Uterus (tissue), 4 donors: ENCODE results near the gene ZNF516. TPM values are rescaled to one million over a fixed set of nuclear protein-coding genes. Genes with fewer than 3 reads are reported as not detected.
A peak's percentile ranks its signal among the peaks of the same experiment; 100 is the strongest.

ENCODE experiments used
- DNase-seq, 2 donors: peaks; one replicate each; pipeline ENCODE4 v3.0.0-alpha.2; 2019 to 2020
- H3K27ac ChIP-seq, 2 donors: fragments of 200-600 bp; sonication (generic); 1 replicate in 1 of 2; 2 replicates in 1 of 2; pipeline ENCODE4 v1.5.1; 2016 to 2018
- H3K27me3 ChIP-seq, 2 donors: fragments of 200-600 bp; sonication (generic); one replicate each; pipeline ENCODE4 v1.5.1; 2018 to 2019; ENCODE audit warnings: control low read depth in 1 of 2
- H3K36me3 ChIP-seq, 2 donors: fragments of 200-600 bp; sonication (generic); one replicate each; pipeline ENCODE4 v1.5.1; 2019; ENCODE audit warnings: control low read depth in 1 of 2
- H3K4me1 ChIP-seq, 2 donors: fragments of 200-600 bp; sonication (generic); one replicate each; pipeline ENCODE4 v1.5.1; 2018 to 2019; ENCODE audit warnings: control low read depth in 1 of 2
- H3K4me3 ChIP-seq, 2 donors: fragments of 200-600 bp; sonication (generic); 1 replicate in 1 of 2; 2 replicates in 1 of 2; pipeline ENCODE4 v1.5.1; 2018 to 2019; ENCODE audit warnings: mild to moderate bottlenecking in 1 of 2
- H3K9me3 ChIP-seq, 2 donors: fragments of 200-600 bp; sonication (generic); one replicate each; pipeline ENCODE4 v1.5.1; 2019; ENCODE audit warnings: control low read depth in 1 of 2
- CTCF ChIP-seq, 4 experiments: fragments of 200-600 bp in 2 of 4; fragments of 450-650 bp in 2 of 4; sonication (generic) in 2 of 4; IDR thresholded peaks; one replicate each; pipeline ENCODE4 v1.5.1; 2016 to 2019; ENCODE audit warnings: antibody characterized with exemption in 4 of 4, mild to moderate bottlenecking in 2 of 4, moderate library complexity in 1 of 4
- POLR2A ChIP-seq, 2 donors: fragments of 450-650 bp; IDR thresholded peaks; one replicate each; pipeline ENCODE4 v1.6.1; 2016; ENCODE audit warnings: antibody characterized with exemption in 2 of 2, mild to moderate bottlenecking in 1 of 2, moderate library complexity in 1 of 2
- intact Hi-C: fragments of 100-400 bp; cut with DNase I; formaldehyde crosslinking; loops from one replicate; pipeline ENCODE4 v1.15.1; 2023; ENCODE audit warnings: low total_unique reads
- total RNA-seq, 4 donors: library from RNA; depleted of rRNA in 3 of 4; stranded (reverse); fragments of >200 nt in 3 of 4; gene quantifications; one replicate each; pipeline versions ENCODE4 v1.1.0 to v1.2.4, GENCODE V29; 2014 to 2023
- donor health status: DM: yes; HTN: yes; CAD: no.

Gene ZNF516
- total RNA-seq, 4 donors from 2014 or later: 29.4 to 177 (median 65.7) TPM

DNA sequence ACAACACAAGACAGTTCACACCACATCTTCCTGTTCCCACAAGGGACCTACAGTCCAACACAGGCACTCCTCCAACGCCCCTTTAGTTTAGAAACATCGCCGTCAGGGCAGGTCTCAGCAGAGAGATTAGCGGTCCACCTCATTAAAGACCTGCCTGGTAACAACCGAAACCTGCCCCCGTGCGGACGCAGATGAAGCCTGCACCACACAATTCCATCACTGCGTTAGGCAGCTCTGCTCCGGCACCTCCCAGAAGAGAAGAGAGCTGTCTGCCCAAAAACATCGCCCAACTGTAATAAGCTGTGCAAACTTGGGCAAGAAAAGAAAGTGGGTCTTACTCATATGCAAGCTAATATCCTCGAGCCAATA is 32.7 kb downstream of the ZNF516 start:
- Histone ChIP-seq H3K9me3 (no peaks in the 10 kb centered on the region), H3K36me3 (no peaks in the 10 kb centered on the region), H3K27ac (peak overlapping the region in 1 of 2 donors; percentile 14), H3K4me3 (no peak overlapping the region), H3K27me3 (no peaks in the 10 kb centered on the region), H3K4me1 (peaks cover 15 to 19% of the 10 kb centered on the region in 2 donors)
- TF ChIP-seq POLR2A (IDR thresholded peaks at IDR 0.05): no peak
- peak in 1 of 4 experiments; percentile 24 for TF ChIP-seq CTCF (IDR thresholded peaks at IDR 0.05)
- intact Hi-C loops: no loop called here
- DNase-seq: no peak

GRCh38 chr18:76461692-76462325 is 33.2 kb downstream of the ZNF516 start:
- Histone ChIP-seq H3K9me3 (no peaks in the 10 kb centered on the region), H3K27ac (peak overlapping the region in 1 of 2 donors; percentile 94), H3K4me3 (no peak overlapping the region), H3K36me3 (no peaks in the 10 kb centered on the region), H3K27me3 (no peaks in the 10 kb centered on the region), H3K4me1 (peaks cover 15 to 17% of the 10 kb centered on the region in 2 donors)
- DNase-seq: no peak
- TF ChIP-seq POLR2A (IDR thresholded peaks at IDR 0.05) (no peak), CTCF (IDR thresholded peaks at IDR 0.05) (no peak)
- intact Hi-C loops: no loop called here

GRCh38 chr18:76461148-76461547 is 33.9 kb downstream of the ZNF516 start:
- H3K27ac ChIP-seq: peak overlapping the region; percentile 74 to 94
- intact Hi-C loops: no loop called here

DNA sequence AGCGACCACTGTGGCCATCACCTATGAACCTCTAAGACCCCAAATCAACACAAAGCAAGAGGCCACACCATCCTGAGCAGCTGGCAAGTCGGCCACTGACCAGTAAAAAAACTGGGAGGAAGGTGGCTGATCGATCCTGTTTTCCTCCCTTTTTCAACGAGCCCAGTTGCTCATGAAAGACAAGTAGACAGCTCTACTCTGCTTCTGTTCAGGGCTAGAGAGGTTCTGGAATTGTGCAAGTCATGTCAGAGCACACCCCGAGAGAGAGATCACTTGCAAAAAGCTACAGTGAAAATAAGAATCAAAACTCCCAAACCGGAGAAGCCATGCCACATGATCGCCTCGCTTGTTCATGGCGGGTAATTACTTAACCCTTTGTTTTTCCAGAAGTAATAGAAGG is 34.6 kb downstream of the ZNF516 start:
- intact Hi-C loops: no loop called here
- Histone ChIP-seq H3K4me3 (no peak overlapping the region), H3K36me3 (no peaks in the 10 kb centered on the region), H3K9me3 (no peaks in the 10 kb centered on the region), H3K4me1 (peaks cover 9 to 10% of the 10 kb centered on the region in 2 donors), H3K27me3 (no peaks in the 10 kb centered on the region), H3K27ac (peak overlapping the region; percentile 74 to 94)
- DNase-seq: no peak
- TF ChIP-seq CTCF (IDR thresholded peaks at IDR 0.05) (no peak), POLR2A (IDR thresholded peaks at IDR 0.05) (no peak)

More at GRCh38 chr18:76461148-76461547, 33.9 kb downstream of the ZNF516 start:
- Histone ChIP-seq H3K4me1 (peaks cover 11 to 12% of the 10 kb centered on the region in 2 donors), H3K36me3 (no peaks in the 10 kb centered on the region), H3K4me3 (no peak overlapping the region), H3K27me3 (no peaks in the 10 kb centered on the region), H3K9me3 (no peaks in the 10 kb centered on the region)
- TF ChIP-seq CTCF (IDR thresholded peaks at IDR 0.05): no peak
- no peak for TF ChIP-seq POLR2A (IDR thresholded peaks at IDR 0.05)
- DNase-seq: no peak

GRCh38 chr18:76459687-76460350 is 35.2 kb downstream of the ZNF516 start:
- Histone ChIP-seq H3K9me3 (no peaks in the 10 kb centered on the region), H3K27ac (peak overlapping the region; percentile 74 to 94), H3K27me3 (no peaks in the 10 kb centered on the region), H3K36me3 (no peaks in the 10 kb centered on the region), H3K4me3 (peak overlapping the region in 1 of 2 donors; percentile 17), H3K4me1 (peaks cover 9 to 10% of the 10 kb centered on the region in 2 donors)
- TF ChIP-seq CTCF (IDR thresholded peaks at IDR 0.05) (no peak), POLR2A (IDR thresholded peaks at IDR 0.05) (no peak)
- intact Hi-C loops: no loop called here
- DNase-seq: peak; percentile 56 to 73
